K562 (cell line): ENCODE measurements around the gene RIPK3. TPM values are rescaled to one million over a fixed set of nuclear protein-coding genes. Genes with fewer than 3 reads are reported as not detected.

Experiments
- ARID1B ChIP-seq: fragments of 450-650 bp; IDR thresholded peaks from 2 replicates; pipeline ENCODE4 v1.6.1; 2016; ENCODE audit warnings: antibody characterized with exemption, mild to moderate bottlenecking, inconsistent platforms
- CBFB ChIP-seq: sonication (generic); formaldehyde crosslinking; IDR thresholded peaks from 2 replicates; pipeline ENCODE4 v1.4.0; 2020; ENCODE audit warnings: mild to moderate bottlenecking, missing genetic modification reagents
- E2F3 ChIP-seq: fragments of 250-450 bp; sonication (Bioruptor Pico); IDR thresholded peaks from 2 replicates; pipeline ENCODE4 v1.4.0; 2020; ENCODE audit warnings: mild to moderate bottlenecking
- EZH2 ChIP-seq: IDR thresholded peaks from 2 replicates; pipeline ENCODE4 v1.6.1; 2012; ENCODE audit warnings: low read depth, mild to moderate bottlenecking, inconsistent platforms, low read length, borderline replicate concordance
- HBP1 ChIP-seq: fragments of 450-650 bp; formaldehyde crosslinking; IDR thresholded peaks from 2 replicates; pipeline ENCODE4 v1.4.0; 2022; ENCODE audit warnings: missing genetic modification characterization
- HMG20B ChIP-seq: fragments of 250-450 bp; sonication (Bioruptor Pico); IDR thresholded peaks from 2 replicates; pipeline ENCODE4 v1.5.0; 2021; ENCODE audit warnings: mild to moderate bottlenecking
- MCM5 ChIP-seq: fragments of 450-650 bp; IDR thresholded peaks from 2 replicates; pipeline ENCODE4 v1.6.1; 2016; ENCODE audit warnings: low read depth
- MECOM ChIP-seq: fragments of 250-450 bp; sonication (Bioruptor Pico); IDR thresholded peaks from 2 replicates; pipeline ENCODE4 v1.8.0; 2022; ENCODE audit warnings: inconsistent platforms
- MLLT1 ChIP-seq, 2 experiments: fragments of 450-650 bp; IDR thresholded peaks; 2 replicates each; pipeline ENCODE4 v1.6.1; 2016
- NEUROD1 ChIP-seq: fragments of 150-350 bp; IDR thresholded peaks from 2 replicates; pipeline ENCODE4 v1.6.1; 2014; ENCODE audit warnings: borderline replicate concordance, low read length, low read depth; ENCODE audit not compliant: partially characterized antibody
- NR2C2 ChIP-seq, 2 experiments: fragments of 200-800 bp in 1 of 2; sonication (Bioruptor generic) in 1 of 2; sonication (generic) in 1 of 2; formaldehyde crosslinking in 1 of 2; IDR thresholded peaks; 2 replicates each; pipeline versions ENCODE4 v1.6.1 to v1.8.0; 2016 to 2022; ENCODE audit warnings: mild to moderate bottlenecking in 1 of 2, missing compliant biosample characterization in 1 of 2, missing genetic modification characterization in 1 of 2, missing genetic modification reagents in 1 of 2
- PCBP1 ChIP-seq: fragments of 200-400 bp; formaldehyde crosslinking; IDR thresholded peaks from 2 replicates; pipeline ENCODE4 v1.6.1; 2018; ENCODE audit warnings: mild to moderate bottlenecking, low read depth, low read length; ENCODE audit not compliant: poor library complexity, severe bottlenecking
- POLR2A ChIP-seq: fragments of 450-650 bp; conservative IDR thresholded peaks from 2 replicates; pipeline ENCODE4 v1.6.1; 2016
- PRMT5 ChIP-seq: sonication (generic); formaldehyde crosslinking; IDR thresholded peaks from 2 replicates; pipeline ENCODE4 v1.5.0; 2020; ENCODE audit warnings: missing genetic modification reagents
- RBM34 ChIP-seq: fragments of 200-400 bp; formaldehyde crosslinking; IDR thresholded peaks from 2 replicates; pipeline ENCODE4 v1.6.1; 2018; ENCODE audit warnings: low read length, borderline replicate concordance; ENCODE audit not compliant: insufficient read depth
- RNF2 ChIP-seq: sonication (generic); IDR thresholded peaks from 2 replicates; pipeline ENCODE4 v1.6.1; 2016
- SNIP1 ChIP-seq: fragments of 450-650 bp; IDR thresholded peaks from 2 replicates; pipeline ENCODE4 v1.7.1; 2017; ENCODE audit warnings: low read depth, mild to moderate bottlenecking
- SNRNP70 ChIP-seq: fragments of 200-400 bp; formaldehyde crosslinking; optimal IDR thresholded peaks from 2 replicates; pipeline ENCODE3; 2017; ENCODE audit warnings: low read depth, low read length
- SRF ChIP-seq, 2 experiments: fragments of 250-450, 450-650 bp in 1 of 2; sonication (Bioruptor Pico) in 1 of 2; sonication (generic) in 1 of 2; formaldehyde crosslinking; IDR thresholded peaks; 2 replicates each; pipeline versions ENCODE4 v1.5.0 to v1.5.1; 2020 to 2022; ENCODE audit warnings: mild to moderate bottlenecking in 1 of 2, missing genetic modification reagents in 1 of 2
- TAF9B ChIP-seq: fragments of 450-650 bp; IDR thresholded peaks from 2 replicates; pipeline ENCODE4 v1.6.1; 2018; ENCODE audit warnings: mild to moderate bottlenecking; ENCODE audit not compliant: partially characterized antibody
- TEAD2 ChIP-seq: fragments of 450-650 bp; IDR thresholded peaks from 2 replicates; pipeline ENCODE4 v1.6.1; 2016; ENCODE audit warnings: missing genetic modification characterization, control low read depth, missing compliant biosample characterization
- U2AF2 ChIP-seq: fragments of 200-400 bp; formaldehyde crosslinking; optimal IDR thresholded peaks from 2 replicates; pipeline ENCODE3; 2017; ENCODE audit warnings: low read depth, mild to moderate bottlenecking, low read length
- ZKSCAN1 ChIP-seq: fragments of 150-350 bp; IDR thresholded peaks from 2 replicates; pipeline ENCODE4 v1.6.1; 2016; ENCODE audit warnings: low read depth, low read length
- ZNF282 ChIP-seq: sonication (generic); formaldehyde crosslinking; IDR thresholded peaks from 2 replicates; pipeline ENCODE4 v1.8.1; 2023; ENCODE audit warnings: missing genetic modification reagents
- ZNF41 ChIP-seq: fragments of 250-450 bp; sonication (Bioruptor Pico); conservative IDR thresholded peaks from 2 replicates; pipeline ENCODE4 v1.4.0; 2020; ENCODE audit warnings: mild to moderate bottlenecking
- ZNF449 ChIP-seq: fragments of 250-450 bp; sonication (Bioruptor Pico); IDR thresholded peaks from 2 replicates; pipeline ENCODE4 v1.8.0; 2022; ENCODE audit warnings: moderate library complexity, mild to moderate bottlenecking, inconsistent platforms
- polyA plus RNA-seq, 8 experiments: library from polyadenylated mRNA; depleted of rRNA in 4 of 8; stranded (reverse) in 5 of 8; unstranded in 3 of 8; fragments of >200 nt; fragmentation: Nextera tagmentation in 2 of 8; fragmentation: Illumina TruSeq in 1 of 8; extraction: Ambion mirVana in 2 of 8; extraction: Trizol in 1 of 8; gene quantifications; 2 replicates each; pipeline versions ENCODE4 v1.2.1 to v1.2.3, GENCODE V29; 2011 to 2014; ENCODE audit warnings: inconsistent platforms in 1 of 8, missing spikeins in 1 of 8
- total RNA-seq, 7 experiments: library from RNA; depleted of rRNA in 6 of 7; stranded (reverse); fragments of >200 nt in 6 of 7; fragmentation: Illumina TruSeq in 2 of 7; extraction: Trizol in 2 of 7; gene quantifications; 2 replicates each; pipeline versions ENCODE4 v1.2.1 to v1.2.3, GENCODE V29; 2011 to 2021; ENCODE audit warnings: low replicate concordance in 1 of 7

RIPK3 gene
- total and polyA plus RNA-seq, 9 of the 15 experiments (the other 6 are each of a cell fraction or from before 2014, with no cell fraction given), result 0.03 to 0.43 (median 0.28) TPM; not detected in 3

- TF ChIP-seq HBP1 (CRISPR knock-in tag) (no peak), SNIP1 (no peak), EZH2 (no peak), ARID1B (0 out of 2 replicates have a peak, but pooled peaks have one; percentile 14), ZNF449 (CRISPR knock-in tag) (no peak), E2F3 (CRISPR knock-in tag) (peak; percentile 59; the same call in 1 of the 2 replicates), TAF9B (no peak), SRF (CRISPR knock-in tag; IDR thresholded peaks at IDR 0.05) (no peak), U2AF2 (no peak), ZKSCAN1 (no peak), RBM34 (no peak), MLLT1 (IDR thresholded peaks at IDR 0.05) (no peak), CBFB (CRISPR knock-in tag) (no peak; the same call in 1 of the 2 replicates), ZNF282 (CRISPR knock-in tag) (0 out of 2 replicates have a peak, but pooled peaks have one; percentile 52), PCBP1 (no peak), ZNF41 (CRISPR knock-in tag) (0 out of 2 replicates have a peak, but pooled peaks have one; percentile 20), RNF2 (peak; percentile 41; the same call in 1 of the 2 replicates), NR2C2 (CRISPR knock-in tag; IDR thresholded peaks at IDR 0.05) (peak; percentile 90), NR2C2 (tag; IDR thresholded peaks at IDR 0.05) (peak; percentile 89), HMG20B (CRISPR knock-in tag) (no peak), MCM5 (no peak), TEAD2 (tag) (no peak), NEUROD1 (no peak), SNRNP70 (no peak), POLR2A (peak; percentile 35; the same call in 1 of the 2 replicates), MECOM (CRISPR knock-in tag) (0 out of 2 replicates have a peak, but pooled peaks have one; percentile 39), PRMT5 (CRISPR knock-in tag) (no peak)
These were observed 23.8 kb downstream of the RIPK3 start (continued) for GRCh38 chr14:24315807-24316596.
